HepG2 (cell line): ENCODE data around the gene ORC6. TPM values are rescaled to one million over a fixed set of nuclear protein-coding genes. Genes with fewer than 3 reads are reported as not detected.

Experiments
- ATAC-seq: fragments of 200-7000 bp; cut with Tn5 transposase; 3 replicates; pipeline ENCODE4 v1.9.1; 2020; ENCODE audit warnings: mild to moderate bottlenecking, moderate library complexity
- BruUV-seq: library from RNA; stranded (reverse); fragments of 400-500 nt; replicated peaks from 2 replicates; lab custom pipeline; 2021; lab: Mats Ljungman, UMichigan
- CTCF ChIA-PET: fragments of 300-600 bp; formaldehyde crosslinking; extraction: SDS; loops from one replicate; lab custom pipeline; 2021; ENCODE audit warnings: low total read pairs, inconsistent platforms, low intra/inter-chr PET ratio; lab: Yijun Ruan, JAX
- POLR2A ChIA-PET: fragments of 350-600 bp; sonication (Branson Sonifier 250); formaldehyde crosslinking; loops from one replicate; lab custom pipeline; 2020; ENCODE audit warnings: antibody characterized with exemption, inconsistent platforms; lab: Yijun Ruan, JAX
- DNase-seq: peaks from one replicate; pipeline ENCODE4 v3.0.0-alpha.2; 2015; ENCODE audit warnings: low spot score
- FAIRE-seq: peaks from 3 replicates; lab custom pipeline; 2011; peaks lifted over from hg19 to GRCh38; lab: Jason Lieb, UNC
- H2AFZ ChIP-seq: one replicate; pipeline ENCODE4 v1.6.1; 2011; ENCODE audit warnings: low read length, inconsistent platforms
- H3K27ac ChIP-seq: fragments of 300-600 bp; 3 replicates; pipeline ENCODE4 v1.8.0; 2011; ENCODE audit warnings: mixed run types, mild to moderate bottlenecking, mixed read lengths, low read length, inconsistent platforms; ENCODE audit not compliant: insufficient read depth; ENCODE audit errors: extremely low read length
- H3K27me3 ChIP-seq, 2 experiments: fragments of 200-600 bp in 1 of 2; 2 replicates in 1 of 2; 3 replicates in 1 of 2; pipeline versions ENCODE4 v1.6.0 to v1.8.0; 2011; ENCODE audit warnings: low read length in 2 of 2, mild to moderate bottlenecking in 2 of 2, moderate library complexity in 2 of 2, inconsistent platforms in 1 of 2; ENCODE audit not compliant: insufficient read depth in 2 of 2, control insufficient read depth in 1 of 2
- H3K36me3 ChIP-seq, 2 experiments: fragments of 200-600 bp in 1 of 2; replicated peaks in 1 of 2; 2 replicates in 1 of 2; 3 replicates in 1 of 2; pipeline versions ENCODE4 v1.5.1 to v1.8.0; 2011; ENCODE audit warnings: low read length in 2 of 2, inconsistent platforms in 1 of 2; ENCODE audit not compliant: insufficient read depth in 2 of 2, control insufficient read depth in 1 of 2
- H3K4me1 ChIP-seq: 2 replicates; pipeline ENCODE4 v1.5.1; 2012; ENCODE audit warnings: low read length, inconsistent platforms; ENCODE audit not compliant: insufficient read depth
- H3K4me2 ChIP-seq: 2 replicates; pipeline ENCODE4 v1.6.0; 2011; ENCODE audit warnings: low read depth, low read length, inconsistent platforms
- H3K4me3 ChIP-seq, 3 experiments: fragments of 200-600 bp in 1 of 3; sonication (generic), shearing (Covaris generic) in 1 of 3; replicated peaks in 1 of 3; 2 replicates each; pipeline ENCODE4 v1.5.1; 2011 to 2016; ENCODE audit warnings: low read length in 3 of 3, inconsistent platforms in 2 of 3, low read depth in 2 of 3, mild to moderate bottlenecking in 2 of 3, control low read depth in 1 of 3, mixed read lengths in 1 of 3; ENCODE audit not compliant: insufficient read depth in 1 of 3
- H3K79me2 ChIP-seq: one replicate; pipeline ENCODE4 v1.6.1; 2011; ENCODE audit warnings: low read length, inconsistent platforms; ENCODE audit not compliant: insufficient read depth
- H3K9ac ChIP-seq: 2 replicates; pipeline ENCODE4 v1.6.0; 2011; ENCODE audit warnings: mild to moderate bottlenecking, low read depth, low read length, inconsistent platforms; ENCODE audit not compliant: insufficient read depth
- H3K9me3 ChIP-seq: 2 replicates; pipeline ENCODE4 v1.5.1; 2012; ENCODE audit warnings: mild to moderate bottlenecking, low read length
- H4K20me1 ChIP-seq: 2 replicates; pipeline ENCODE4 v1.6.0; 2011; ENCODE audit warnings: inconsistent platforms, mild to moderate bottlenecking, low read length, moderate library complexity; ENCODE audit not compliant: insufficient read depth
- ZNF34 ChIP-seq: sonication (generic); formaldehyde crosslinking; IDR thresholded peaks from 2 replicates; pipeline ENCODE4 v1.4.0; 2020; ENCODE audit warnings: mild to moderate bottlenecking, missing genetic modification reagents, borderline replicate concordance
- WGBS: methylation state at CpG from one replicate; pipeline ENCODE4 v1.1.6; 2017; ENCODE audit warnings: low lambda C conversion rate; 5-methylcytosine and 5-hydroxymethylcytosine counted together
- in situ Hi-C: cut with HindIII; loops from 2 replicates; pipeline ENCODE4 v1.10.0; 2017; ENCODE audit warnings: low pct_unique_long_range_greater_than_20kb; ENCODE audit not compliant: extremely low pct_ligation_motif_present
- intact Hi-C: fragments of 100-400 bp; cut with micrococcal nuclease; formaldehyde crosslinking; loops from one replicate; pipeline ENCODE4 v1.10.0; 2022; ENCODE audit not compliant: unreplicated experiment
- polyA plus RNA-seq, 8 experiments: library from polyadenylated mRNA; depleted of rRNA in 3 of 8; stranded (reverse) in 7 of 8; unstranded in 1 of 8; fragments of >200 nt; fragmentation: Illumina TruSeq in 4 of 8; extraction: Trizol in 4 of 8; gene quantifications; 2 replicates each; pipeline versions ENCODE4 v1.2.1 to v1.2.3, GENCODE V29; 2011 to 2016; ENCODE audit warnings: low read depth in 4 of 8, missing spikeins in 1 of 8, mixed read lengths in 1 of 8; ENCODE audit not compliant: insufficient read depth in 1 of 8
- total RNA-seq, 5 experiments: library from RNA; depleted of rRNA; stranded (reverse); fragments of >200 nt; fragmentation: Illumina TruSeq; extraction: Trizol; gene quantifications; 2 replicates each; pipeline ENCODE4 v1.2.3, GENCODE V29; 2016; ENCODE audit warnings: low read depth in 1 of 5
- TF ChIP-seq, protein P1 (sequence below): sonication (generic); formaldehyde crosslinking; IDR thresholded peaks from 2 replicates; pipeline ENCODE4 v1.8.1; 2023; ENCODE audit warnings: mild to moderate bottlenecking, moderate library complexity, missing genetic modification reagents
- TF ChIP-seq, protein P2 (sequence below): sonication (generic); formaldehyde crosslinking; conservative IDR thresholded peaks from 2 replicates; pipeline ENCODE4 v1.4.0; 2020; ENCODE audit warnings: mild to moderate bottlenecking, missing genetic modification reagents, moderate library complexity

ORC6 gene
- total and polyA plus RNA-seq, 2 of the 13 experiments (the other 11 are each of a cell fraction or from before 2014, with no cell fraction given), result 34.2 to 69.8 TPM

- DNase-seq (no peak), ATAC-seq (no peak), FAIRE-seq (no peak)
- Histone ChIP-seq H3K27me3 (no peaks in the 10 kb centered on the region; a peak in 1 of 5 replicates), H2AFZ (no peak overlapping the region), H3K4me3 (peak overlapping the region; percentile 85 to 96 (median 92)), H3K9me3 (no peaks in the 10 kb centered on the region), H3K27ac (peak overlapping the region; percentile 6), H3K4me1 (peaks cover 73% of the 10 kb centered on the region), H3K4me2 (peak overlapping the region; percentile 86), H3K36me3 (no peaks in the 10 kb centered on the region), H4K20me1 (peaks cover 50% of the 10 kb centered on the region), H3K9ac (peak overlapping the region; percentile 87), H3K79me2 (peaks cover 85% of the 10 kb centered on the region)
- in situ Hi-C loops (loop anchor here (5.0 kb wide), 1 partner anchor 115 kb away; no protein-coding TSS in a partner anchor), intact Hi-C loops (loop anchor here (5.0 kb wide), 1 partner anchor 115 kb away; no protein-coding TSS in a partner anchor)
- CTCF ChIA-PET, result interaction anchor here (2.6 kb wide), 1 partner anchor 14 kb away, joined by 21 read pairs; no protein-coding TSS in a partner anchor
- TF ChIP-seq, protein P1, sequence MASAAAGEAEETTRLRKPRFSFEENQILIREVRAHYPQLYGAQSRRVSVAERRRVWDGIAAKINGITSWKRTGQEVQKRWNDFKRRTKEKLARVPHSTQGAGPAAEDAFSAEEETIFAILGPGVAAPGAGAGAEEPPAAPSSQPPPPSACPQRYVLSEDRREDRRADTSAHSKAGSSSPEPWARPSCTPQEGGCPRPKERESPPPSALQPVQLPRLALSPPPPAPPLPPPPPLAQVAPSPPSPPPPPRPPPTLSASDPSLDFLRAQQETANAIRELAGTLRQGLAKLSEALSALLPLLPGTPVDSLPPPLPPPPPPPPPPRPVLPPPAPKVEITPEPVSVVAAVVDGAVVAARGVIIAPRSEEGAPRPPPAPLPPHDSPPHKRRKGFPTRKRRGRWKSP (CRISPR knock-in tag), result no peak
- 0 out of 2 replicates have a peak, but pooled peaks have one; percentile 9 for TF ChIP-seq ZNF34 (CRISPR knock-in tag)
- TF ChIP-seq, protein P2, sequence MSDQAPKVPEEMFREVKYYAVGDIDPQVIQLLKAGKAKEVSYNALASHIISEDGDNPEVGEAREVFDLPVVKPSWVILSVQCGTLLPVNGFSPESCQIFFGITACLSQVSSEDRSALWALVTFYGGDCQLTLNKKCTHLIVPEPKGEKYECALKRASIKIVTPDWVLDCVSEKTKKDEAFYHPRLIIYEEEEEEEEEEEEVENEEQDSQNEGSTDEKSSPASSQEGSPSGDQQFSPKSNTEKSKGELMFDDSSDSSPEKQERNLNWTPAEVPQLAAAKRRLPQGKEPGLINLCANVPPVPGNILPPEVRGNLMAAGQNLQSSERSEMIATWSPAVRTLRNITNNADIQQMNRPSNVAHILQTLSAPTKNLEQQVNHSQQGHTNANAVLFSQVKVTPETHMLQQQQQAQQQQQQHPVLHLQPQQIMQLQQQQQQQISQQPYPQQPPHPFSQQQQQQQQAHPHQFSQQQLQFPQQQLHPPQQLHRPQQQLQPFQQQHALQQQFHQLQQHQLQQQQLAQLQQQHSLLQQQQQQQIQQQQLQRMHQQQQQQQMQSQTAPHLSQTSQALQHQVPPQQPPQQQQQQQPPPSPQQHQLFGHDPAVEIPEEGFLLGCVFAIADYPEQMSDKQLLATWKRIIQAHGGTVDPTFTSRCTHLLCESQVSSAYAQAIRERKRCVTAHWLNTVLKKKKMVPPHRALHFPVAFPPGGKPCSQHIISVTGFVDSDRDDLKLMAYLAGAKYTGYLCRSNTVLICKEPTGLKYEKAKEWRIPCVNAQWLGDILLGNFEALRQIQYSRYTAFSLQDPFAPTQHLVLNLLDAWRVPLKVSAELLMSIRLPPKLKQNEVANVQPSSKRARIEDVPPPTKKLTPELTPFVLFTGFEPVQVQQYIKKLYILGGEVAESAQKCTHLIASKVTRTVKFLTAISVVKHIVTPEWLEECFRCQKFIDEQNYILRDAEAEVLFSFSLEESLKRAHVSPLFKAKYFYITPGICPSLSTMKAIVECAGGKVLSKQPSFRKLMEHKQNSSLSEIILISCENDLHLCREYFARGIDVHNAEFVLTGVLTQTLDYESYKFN (CRISPR knock-in tag), result 0 out of 2 replicates have a peak, but pooled peaks have one; percentile 7
- 49% methylated on average over 9 of the region's 9 CpGs for WGBS
- BruUV-seq, result no TSS peak
- POLR2A ChIA-PET, result no interaction called here
Observed at GRCh38 chr16:46687486-46687885, 2.0 kb upstream of the ORC6 start.
